Measurements from ENCODE around the gene TNP2. TPM values are rescaled to one million over a fixed set of nuclear protein-coding genes. Genes with fewer than 3 reads are reported as not detected.
"Not testable (repeated sequence)": the region's sequence is repeated elsewhere in the genome, so short reads cannot be mapped to it uniquely, and the experiment has no call there.

TNP2 gene
- total RNA-seq, 5 donors from 2014 or later (not counting 1 experiment from before 2014, with no cell fraction given): not detected

- CTCF ChIA-PET: no interaction called here
- no peak overlapping the region for H3K27ac ChIP-seq (ENCODE audit: low read length)
- no peaks in the 10 kb centered on the region for H3K36me3 ChIP-seq (ENCODE audit: control insufficient read depth in 2 of 2, extremely low read depth in 1 of 2, insufficient read depth in 1 of 2, low read length in 1 of 2)
- no peak for ATAC-seq (replicated peaks in 1 of 4)
- DNase-seq: no peak
- no peak overlapping the region for H3K27ac Mint-ChIP-seq
- POLR2A ChIA-PET: no interaction called here
- 87% methylated on average over 7 of the region's 10 CpGs for WGBS (ENCODE audit: insufficient coverage)
- no peaks in the 10 kb centered on the region for H3K9me3 ChIP-seq
- no peak overlapping the region for H3K4me3 ChIP-seq (ENCODE audit: control insufficient read depth in 1 of 2, extremely low read depth in 1 of 2, low read length in 1 of 2)
- H3K27me3 ChIP-seq (replicated peaks in 1 of 2; ENCODE audit: control insufficient read depth in 2 of 2, extremely low read depth in 1 of 2, insufficient read depth in 2 of 2, low read length in 1 of 2): peaks cover 0 to 27% of the 10 kb centered on the region in 2 experiments
- peaks cover 3 to 5% of the 10 kb centered on the region in 2 experiments for H3K4me1 ChIP-seq (ENCODE audit: control insufficient read depth in 1 of 2, extremely low read depth in 1 of 2, insufficient read depth in 2 of 2, low read length in 2 of 2)
- H3K27me3 Mint-ChIP-seq: no peaks in the 10 kb centered on the region
- no peaks in the 10 kb centered on the region for H3K9me3 Mint-ChIP-seq
- H3K4me1 Mint-ChIP-seq: peaks cover 0 to 14% (median 2%) of the 10 kb centered on the region in 3 donors
- H3K36me3 Mint-ChIP-seq: no peaks in the 10 kb centered on the region
- no peak overlapping the region for H3K4me3 Mint-ChIP-seq
Observed at GRCh38 chr16:11291091-11291703, 22.1 kb upstream of the TNP2 start.

GRCh38 chr16:11290102-11290893 is 21.2 kb upstream of the TNP2 start:
- Histone ChIP-seq H3K27ac (ENCODE audit: low read length) (no peak overlapping the region), H3K36me3 (ENCODE audit: control insufficient read depth in 2 of 2, extremely low read depth in 1 of 2, insufficient read depth in 1 of 2, low read length in 1 of 2) (no peaks in the 10 kb centered on the region), H3K27me3 (replicated peaks in 1 of 2; ENCODE audit: control insufficient read depth in 2 of 2, extremely low read depth in 1 of 2, insufficient read depth in 2 of 2, low read length in 1 of 2) (peaks cover 0 to 22% of the 10 kb centered on the region in 2 experiments), H3K9me3 (no peaks in the 10 kb centered on the region), H3K4me1 (ENCODE audit: control insufficient read depth in 1 of 2, extremely low read depth in 1 of 2, insufficient read depth in 2 of 2, low read length in 2 of 2) (peaks cover 0 to 5% of the 10 kb centered on the region in 2 experiments), H3K4me3 (ENCODE audit: control insufficient read depth in 1 of 2, extremely low read depth in 1 of 2, low read length in 1 of 2) (no peak overlapping the region)
- DNase-seq (no peak), ATAC-seq (replicated peaks in 1 of 4) (no peak)
- ChIA-PET POLR2A (no interaction called here), CTCF (no interaction called here)
- peaks cover 0 to 14% (median 2%) of the 10 kb centered on the region in 3 donors for H3K4me1 Mint-ChIP-seq
- H3K9me3 Mint-ChIP-seq: no peaks in the 10 kb centered on the region
- WGBS (ENCODE audit: insufficient coverage): 86% methylated on average over 8 of the region's 8 CpGs
- H3K36me3 Mint-ChIP-seq: no peaks in the 10 kb centered on the region
- H3K27me3 Mint-ChIP-seq: no peaks in the 10 kb centered on the region
- H3K4me3 Mint-ChIP-seq: no peak overlapping the region
- H3K27ac Mint-ChIP-seq: no peak overlapping the region

GRCh38 chr16:11289696-11290095 is 20.6 kb upstream of the TNP2 start:
- POLR2A ChIA-PET; H3K9me3 Mint-ChIP-seq; ATAC-seq (replicated peaks in 1 of 4); H3K27ac ChIP-seq (ENCODE audit: low read length); DNase-seq; H3K36me3 ChIP-seq (ENCODE audit: control insufficient read depth in 2 of 2, extremely low read depth in 1 of 2, insufficient read depth in 1 of 2, low read length in 1 of 2); H3K27me3 Mint-ChIP-seq; CTCF ChIA-PET; H3K36me3 Mint-ChIP-seq; H3K4me3 ChIP-seq (ENCODE audit: control insufficient read depth in 1 of 2, extremely low read depth in 1 of 2, low read length in 1 of 2); H3K4me1 ChIP-seq (ENCODE audit: control insufficient read depth in 1 of 2, extremely low read depth in 1 of 2, insufficient read depth in 2 of 2, low read length in 2 of 2); H3K4me3 Mint-ChIP-seq; H3K27ac Mint-ChIP-seq; H3K9me3 ChIP-seq: not testable (repeated sequence)
- H3K27me3 ChIP-seq (replicated peaks in 1 of 2; ENCODE audit: control insufficient read depth in 2 of 2, extremely low read depth in 1 of 2, insufficient read depth in 2 of 2, low read length in 1 of 2): peaks cover 0 to 22% of the 10 kb centered on the region in 2 experiments
- WGBS (ENCODE audit: insufficient coverage): 100% methylated on average over 1 of the region's 4 CpGs
- H3K4me1 Mint-ChIP-seq: peaks cover 0 to 14% (median 2%) of the 10 kb centered on the region in 3 donors

GRCh38 chr16:11289202-11289601 is 20.1 kb upstream of the TNP2 start:
- Histone ChIP-seq H3K4me1 (ENCODE audit: control insufficient read depth in 1 of 2, extremely low read depth in 1 of 2, insufficient read depth in 2 of 2, low read length in 2 of 2) (peaks cover 0 to 5% of the 10 kb centered on the region in 2 experiments), H3K27ac (ENCODE audit: low read length) (no peak overlapping the region), H3K27me3 (replicated peaks in 1 of 2; ENCODE audit: control insufficient read depth in 2 of 2, extremely low read depth in 1 of 2, insufficient read depth in 2 of 2, low read length in 1 of 2) (peaks cover 0 to 22% of the 10 kb centered on the region in 2 experiments), H3K36me3 (ENCODE audit: control insufficient read depth in 2 of 2, extremely low read depth in 1 of 2, insufficient read depth in 1 of 2, low read length in 1 of 2) (no peaks in the 10 kb centered on the region), H3K4me3 (ENCODE audit: control insufficient read depth in 1 of 2, extremely low read depth in 1 of 2, low read length in 1 of 2) (no peak overlapping the region), H3K9me3 (no peaks in the 10 kb centered on the region)
- H3K27me3 Mint-ChIP-seq: no peaks in the 10 kb centered on the region
- DNase-seq: no peak
- H3K4me3 Mint-ChIP-seq: no peak overlapping the region
- ChIA-PET POLR2A (no interaction called here), CTCF (no interaction called here)
- WGBS (ENCODE audit: insufficient coverage): no CpG with 5 or more reads among the region's 2 CpGs
- H3K4me1 Mint-ChIP-seq: peaks cover 0 to 14% (median 2%) of the 10 kb centered on the region in 3 donors
- H3K9me3 Mint-ChIP-seq: no peaks in the 10 kb centered on the region
- ATAC-seq (replicated peaks in 1 of 4): no peak
- H3K36me3 Mint-ChIP-seq: no peaks in the 10 kb centered on the region
- H3K27ac Mint-ChIP-seq: no peak overlapping the region

GRCh38 chr16:11285842-11286241 is 16.7 kb upstream of the TNP2 start:
- no peak overlapping the region for H3K4me3 Mint-ChIP-seq
- H3K4me1 Mint-ChIP-seq: no peaks in the 10 kb centered on the region
- ChIA-PET CTCF (no interaction called here), POLR2A (no interaction called here)
- Histone ChIP-seq H3K4me3 (ENCODE audit: control insufficient read depth in 1 of 2, extremely low read depth in 1 of 2, low read length in 1 of 2) (no peak overlapping the region), H3K4me1 (ENCODE audit: control insufficient read depth in 1 of 2, extremely low read depth in 1 of 2, insufficient read depth in 2 of 2, low read length in 2 of 2) (no peaks in the 10 kb centered on the region), H3K27ac (ENCODE audit: low read length) (no peak overlapping the region), H3K9me3 (no peaks in the 10 kb centered on the region), H3K27me3 (replicated peaks in 1 of 2; ENCODE audit: control insufficient read depth in 2 of 2, extremely low read depth in 1 of 2, insufficient read depth in 2 of 2, low read length in 1 of 2) (peaks cover 0 to 16% of the 10 kb centered on the region in 2 experiments), H3K36me3 (ENCODE audit: control insufficient read depth in 2 of 2, extremely low read depth in 1 of 2, insufficient read depth in 1 of 2, low read length in 1 of 2) (no peaks in the 10 kb centered on the region)
- ATAC-seq (replicated peaks in 1 of 4): no peak
- no peak overlapping the region for H3K27ac Mint-ChIP-seq
- H3K9me3 Mint-ChIP-seq: no peaks in the 10 kb centered on the region
- no peak for DNase-seq
- no peaks in the 10 kb centered on the region for H3K36me3 Mint-ChIP-seq
- H3K27me3 Mint-ChIP-seq: peaks cover 0 to 7% of the 10 kb centered on the region in 2 donors
- WGBS (ENCODE audit: insufficient coverage): 71% methylated on average over 1 of the region's 2 CpGs

- POLR2A ChIA-PET: interaction anchor here in 1 of 2 donors (0.5 kb wide), 1 partner anchor 33 kb away, joined by 13 read pairs; no protein-coding TSS in a partner anchor
- Histone ChIP-seq H3K27ac (ENCODE audit: low read length) (no peak overlapping the region), H3K9me3 (no peaks in the 10 kb centered on the region), H3K4me1 (ENCODE audit: control insufficient read depth in 1 of 2, extremely low read depth in 1 of 2, insufficient read depth in 2 of 2, low read length in 2 of 2) (no peaks in the 10 kb centered on the region), H3K36me3 (ENCODE audit: control insufficient read depth in 2 of 2, extremely low read depth in 1 of 2, insufficient read depth in 1 of 2, low read length in 1 of 2) (no peaks in the 10 kb centered on the region), H3K4me3 (ENCODE audit: control insufficient read depth in 1 of 2, extremely low read depth in 1 of 2, low read length in 1 of 2) (no peak overlapping the region), H3K27me3 (replicated peaks in 1 of 2; ENCODE audit: control insufficient read depth in 2 of 2, extremely low read depth in 1 of 2, insufficient read depth in 2 of 2, low read length in 1 of 2) (peaks cover 0 to 14% of the 10 kb centered on the region in 2 experiments)
- Mint-ChIP-seq H3K4me1 (peaks cover 0 to 6% (median 2%) of the 10 kb centered on the region in 3 donors), H3K4me3 (no peak overlapping the region), H3K36me3 (no peaks in the 10 kb centered on the region), H3K27me3 (peaks cover 0 to 7% of the 10 kb centered on the region in 2 donors), H3K9me3 (no peaks in the 10 kb centered on the region), H3K27ac (no peak overlapping the region)
- no peak for ATAC-seq (replicated peaks in 1 of 4)
- DNase-seq: no peak
- CTCF ChIA-PET: no interaction called here
- 80% methylated on average over 2 of the region's 4 CpGs for WGBS (ENCODE audit: insufficient coverage)
Observed at GRCh38 chr16:11283820-11284248, 14.7 kb upstream of the TNP2 start.

All from T-cell (primary cell).